Kidney epithelial cell (primary cell): ENCODE measurements around the gene DCBLD1. TPM values are rescaled to one million over a fixed set of nuclear protein-coding genes. Genes with fewer than 3 reads are reported as not detected.

Experiments used
- DNase-seq: peaks from one replicate; pipeline ENCODE4 v3.0.0-alpha.2; 2010; ENCODE audit warnings: low read depth
- H3K27me3 ChIP-seq: 2 replicates; pipeline ENCODE4 v1.6.0; 2011; ENCODE audit warnings: low read length; ENCODE audit not compliant: control insufficient read depth, insufficient read depth
- H3K36me3 ChIP-seq: 2 replicates; pipeline ENCODE4 v1.5.1; 2011; ENCODE audit warnings: low read length; ENCODE audit not compliant: control insufficient read depth, insufficient read depth
- H3K4me3 ChIP-seq: 2 replicates; pipeline ENCODE4 v1.5.1; 2011; ENCODE audit warnings: low read depth, mild to moderate bottlenecking, control low read depth, low read length
- CTCF ChIP-seq: IDR thresholded peaks from 2 replicates; pipeline ENCODE4 v1.5.1; 2011; ENCODE audit warnings: mild to moderate bottlenecking, moderate library complexity, low read length, control low read depth, inconsistent platforms; ENCODE audit not compliant: insufficient read depth, poor library complexity, severe bottlenecking
- total RNA-seq: library from RNA; depleted of rRNA; stranded (reverse); fragments of >200 nt; gene quantifications from 2 replicates; pipeline ENCODE4 v1.2.3, GENCODE V29; 2015

Gene DCBLD1
- total RNA-seq, 1 donor from 2014 or later, result 10.6 TPM

DNA sequence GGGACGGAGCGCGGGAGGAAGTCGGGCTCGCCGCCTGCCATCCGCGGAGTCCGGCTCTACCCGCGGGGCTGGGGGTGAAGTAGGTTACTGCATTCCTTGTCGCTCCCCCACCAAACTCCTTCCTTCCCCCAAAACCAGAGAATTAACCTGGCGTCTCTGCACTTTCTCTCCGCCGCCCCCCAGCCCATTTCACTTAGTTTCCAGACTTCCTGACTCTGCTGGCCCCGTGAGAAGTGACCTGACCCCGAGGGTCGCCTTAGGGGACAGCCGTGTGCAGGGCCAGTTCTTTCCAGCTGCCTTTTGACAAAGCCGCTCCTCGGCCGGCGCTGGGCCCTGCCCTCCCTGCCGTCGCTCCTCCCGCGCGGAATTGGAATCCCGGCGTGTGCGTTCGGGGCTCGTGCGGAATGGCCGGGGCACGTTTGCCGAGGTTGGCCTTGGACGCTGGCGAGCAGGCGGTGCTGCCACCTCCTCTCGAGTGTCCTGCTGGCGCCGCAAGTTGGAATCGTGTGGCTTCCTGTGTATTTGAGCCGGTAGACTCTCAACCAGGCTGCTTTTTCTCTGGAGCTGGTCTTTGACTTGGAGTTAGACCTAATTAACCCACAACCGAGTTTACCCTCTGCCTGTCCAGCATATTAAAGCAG is 650 bp downstream of the DCBLD1 start:
- DNase-seq, result no peak
- peak overlapping the region; percentile 93 for H3K4me3 ChIP-seq
- no peaks in the 10 kb centered on the region for H3K27me3 ChIP-seq
- H3K36me3 ChIP-seq, result no peaks in the 10 kb centered on the region
- no peak for TF ChIP-seq CTCF

DNA sequence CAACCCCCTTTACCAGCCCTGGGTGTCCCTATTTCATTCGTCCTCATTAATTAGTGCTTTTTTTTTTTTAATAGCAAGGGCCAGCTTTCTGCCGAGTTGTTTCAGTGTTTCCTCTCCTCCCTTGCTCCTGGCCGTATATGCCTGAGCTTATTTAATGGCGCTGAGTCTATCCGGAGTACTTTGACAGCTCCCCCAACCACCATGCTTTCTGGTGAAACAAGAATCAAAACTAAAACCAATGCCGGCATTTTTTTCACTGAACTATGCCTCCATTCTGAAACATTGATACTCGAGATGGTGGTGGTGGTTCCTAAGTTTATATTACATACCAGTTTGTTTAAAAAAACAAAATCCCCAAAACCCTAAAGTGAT is 1.2 kb downstream of the DCBLD1 start:
- DNase-seq, result no peak
- peak overlapping the region; percentile 93 for H3K4me3 ChIP-seq
- no peak for TF ChIP-seq CTCF
- no peaks in the 10 kb centered on the region for H3K36me3 ChIP-seq
- H3K27me3 ChIP-seq, result no peaks in the 10 kb centered on the region

GRCh38 chr6:117484052-117484646 is 1.7 kb downstream of the DCBLD1 start:
- DNase-seq, result no peak
- Histone ChIP-seq H3K36me3 (no peaks in the 10 kb centered on the region), H3K4me3 (peak overlapping the region; percentile 93), H3K27me3 (no peaks in the 10 kb centered on the region)
- TF ChIP-seq CTCF, result no peak

DNA sequence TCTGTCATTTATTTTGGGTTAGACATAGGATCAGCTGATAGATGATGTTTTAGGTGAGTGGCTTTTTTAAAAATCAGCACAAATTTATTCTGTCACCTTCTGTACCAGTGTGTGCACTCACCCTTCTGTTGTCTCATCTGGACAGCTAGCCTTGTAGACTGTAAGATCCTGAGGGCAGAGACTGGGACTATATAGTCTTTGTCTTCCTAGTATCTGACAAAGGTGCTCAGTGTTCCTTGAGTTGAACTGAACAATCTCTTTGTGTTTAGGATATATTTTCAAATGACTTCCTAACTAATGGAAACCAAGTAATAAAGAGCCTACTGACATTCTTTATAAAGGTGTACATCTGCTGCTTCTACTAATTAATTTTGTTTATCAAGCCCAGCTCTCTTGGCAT is 3.0 kb downstream of the DCBLD1 start:
- DNase-seq, result no peak
- H3K36me3 ChIP-seq, result no peaks in the 10 kb centered on the region
- H3K27me3 ChIP-seq, result no peaks in the 10 kb centered on the region
- H3K4me3 ChIP-seq, result no peak overlapping the region
- TF ChIP-seq CTCF, result no peak

DNA sequence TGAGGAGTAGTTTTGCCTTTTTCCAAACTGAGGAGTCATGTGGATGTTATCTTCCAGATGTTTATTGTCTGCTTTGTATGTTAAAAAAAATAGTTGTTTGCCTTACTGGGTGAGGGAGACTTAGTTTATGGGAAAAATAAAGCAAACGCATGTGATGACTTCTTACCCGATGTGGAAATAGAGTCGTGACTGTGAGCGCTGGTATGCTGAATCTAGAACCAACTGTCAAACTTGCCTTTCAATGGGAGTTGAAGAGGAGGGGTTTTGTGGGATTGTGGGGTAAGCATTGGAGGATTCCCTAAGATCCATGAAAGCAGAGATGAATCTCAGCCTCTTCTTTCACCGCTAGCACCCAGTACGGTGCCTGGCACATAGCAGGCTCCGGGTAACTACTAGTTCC is 5.3 kb downstream of the DCBLD1 start:
- no peak for TF ChIP-seq CTCF
- Histone ChIP-seq H3K27me3 (no peaks in the 10 kb centered on the region), H3K4me3 (no peak overlapping the region), H3K36me3 (no peaks in the 10 kb centered on the region)
- no peak for DNase-seq

DNA sequence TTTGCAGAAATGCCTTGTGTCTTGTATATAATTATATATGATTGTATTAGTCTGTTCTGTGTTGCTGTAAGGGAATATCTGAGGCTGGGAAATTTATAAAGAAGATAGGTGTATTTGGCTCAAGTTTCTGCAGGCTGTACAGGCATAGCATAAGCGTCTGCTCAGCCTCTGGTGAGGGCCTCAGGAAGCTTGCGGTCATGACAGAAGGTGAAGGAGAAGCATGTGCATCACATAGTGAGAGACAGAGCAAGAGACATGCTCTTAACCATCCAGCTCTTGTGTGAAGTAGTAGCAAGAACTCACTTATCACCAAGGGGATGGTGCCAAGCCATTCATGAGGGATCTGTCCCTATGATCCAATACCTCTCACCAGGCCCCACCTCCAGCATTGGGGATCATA is 6.5 kb downstream of the DCBLD1 start:
- no peaks in the 10 kb centered on the region for H3K27me3 ChIP-seq
- DNase-seq, result no peak
- no peaks in the 10 kb centered on the region for H3K36me3 ChIP-seq
- no peak overlapping the region for H3K4me3 ChIP-seq
- TF ChIP-seq CTCF, result no peak
